Nephron (organoid): ENCODE measurements around the gene EFCAB8.

Experiments used
- H3K27ac Mint-ChIP-seq, 3 experiments: 2 replicates each; pipeline ENCODE4 v1.8.0; 2020; ENCODE audit warnings: mixed read lengths in 3 of 3, mild to moderate bottlenecking in 2 of 3, moderate library complexity in 1 of 3
- H3K27me3 Mint-ChIP-seq: 2 replicates; pipeline ENCODE4 v1.8.0; 2021; ENCODE audit warnings: low read depth, mild to moderate bottlenecking, moderate library complexity, mixed read lengths
- H3K36me3 Mint-ChIP-seq: 2 replicates; pipeline ENCODE4 v1.8.0; 2020; ENCODE audit warnings: low read depth, mixed read lengths
- H3K4me1 Mint-ChIP-seq: 2 replicates; pipeline ENCODE4 v1.8.0; 2020; ENCODE audit warnings: mixed read lengths
- H3K4me3 Mint-ChIP-seq, 3 experiments: 2 replicates each; pipeline ENCODE4 v1.8.0; 2020; ENCODE audit warnings: mild to moderate bottlenecking in 3 of 3, mixed read lengths in 3 of 3, moderate library complexity in 2 of 3
- H3K9me3 Mint-ChIP-seq: 2 replicates; pipeline ENCODE4 v1.8.0; 2020; ENCODE audit warnings: mixed read lengths
- CTCF ChIP-seq, 3 experiments: fragments of 200-600 bp; sonication (generic); IDR thresholded peaks; one replicate each; pipeline ENCODE4 v1.5.0; 2021; ENCODE audit warnings: antibody characterized with exemption in 3 of 3; ENCODE audit not compliant: unreplicated experiment in 3 of 3

The EFCAB8 gene

GRCh38 chr20:32820698-32821377, 37.9 kb upstream of the EFCAB8 start:
- Mint-ChIP-seq H3K36me3 (no peaks in the 10 kb centered on the region), H3K4me1 (peaks cover 39% of the 10 kb centered on the region), H3K9me3 (no peaks in the 10 kb centered on the region), H3K27me3 (peaks cover 3% of the 10 kb centered on the region), H3K4me3 (peak overlapping the region; percentile 75 to 94 (median 90)), H3K27ac (peak overlapping the region; percentile 77 to 89 (median 87))
- no peak for TF ChIP-seq CTCF (IDR thresholded peaks at IDR 0.05; ENCODE audit: unreplicated experiment in 3 of 3)

- Mint-ChIP-seq H3K4me1 (peaks cover 39% of the 10 kb centered on the region), H3K36me3 (peaks cover 4% of the 10 kb centered on the region), H3K27ac (peak overlapping the region in 1 of 3 experiments; percentile 13), H3K4me3 (peak overlapping the region; percentile 75 to 94 (median 90)), H3K27me3 (peaks cover 3% of the 10 kb centered on the region), H3K9me3 (no peaks in the 10 kb centered on the region)
- TF ChIP-seq CTCF (IDR thresholded peaks at IDR 0.05; ENCODE audit: unreplicated experiment in 3 of 3): no peak
These were observed 36.5 kb upstream of the EFCAB8 start for GRCh38 chr20:32822225-32822624.

DNA sequence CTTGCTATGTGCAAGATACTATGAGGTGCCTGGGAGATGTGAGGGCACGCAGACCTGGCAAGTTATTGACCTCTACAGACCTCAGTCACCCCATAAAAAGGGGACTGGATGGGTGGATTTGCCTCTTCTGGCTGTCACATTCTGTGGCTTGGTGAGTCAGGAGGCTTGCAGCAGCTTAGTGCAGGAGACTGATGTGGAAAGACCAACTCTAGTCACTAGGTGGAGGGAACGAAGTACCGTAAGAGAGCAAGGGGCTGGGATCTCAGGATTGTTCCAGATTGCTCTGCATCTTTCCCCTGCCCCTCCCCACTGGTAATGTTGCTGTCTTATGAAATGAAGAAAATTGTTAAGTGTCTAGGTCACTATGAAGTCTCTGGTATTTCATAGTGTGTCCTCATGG, 35.6 kb upstream of the EFCAB8 start:
- Mint-ChIP-seq H3K27ac (peak overlapping the region in 2 of 3 experiments; percentile 13 to 37), H3K36me3 (peaks cover 8% of the 10 kb centered on the region), H3K4me3 (peak overlapping the region in 2 of 3 experiments; percentile 75 to 94), H3K27me3 (no peaks in the 10 kb centered on the region), H3K4me1 (peaks cover 42% of the 10 kb centered on the region), H3K9me3 (no peaks in the 10 kb centered on the region)
- TF ChIP-seq CTCF (IDR thresholded peaks at IDR 0.05; ENCODE audit: unreplicated experiment in 3 of 3): no peak

- H3K27ac Mint-ChIP-seq: peak overlapping the region in 2 of 3 experiments; percentile 24 to 37
- no peak for TF ChIP-seq CTCF (IDR thresholded peaks at IDR 0.05; ENCODE audit: unreplicated experiment in 3 of 3)
- H3K4me3 Mint-ChIP-seq: peak overlapping the region in 1 of 3 experiments; percentile 9
- peaks cover 48% of the 10 kb centered on the region for H3K4me1 Mint-ChIP-seq
- peaks cover 16% of the 10 kb centered on the region for H3K36me3 Mint-ChIP-seq
- no peaks in the 10 kb centered on the region for H3K27me3 Mint-ChIP-seq
- no peaks in the 10 kb centered on the region for H3K9me3 Mint-ChIP-seq
These were observed 34.8 kb upstream of the EFCAB8 start for GRCh38 chr20:32823737-32824588.

- peak overlapping the region; percentile 2 to 83 (median 40) for H3K27ac Mint-ChIP-seq
- H3K36me3 Mint-ChIP-seq: peaks cover 48% of the 10 kb centered on the region
- no peak for TF ChIP-seq CTCF (IDR thresholded peaks at IDR 0.05; ENCODE audit: unreplicated experiment in 3 of 3)
- peak overlapping the region in 1 of 3 experiments; percentile 47 for H3K4me3 Mint-ChIP-seq
- peaks cover 43% of the 10 kb centered on the region for H3K4me1 Mint-ChIP-seq
- H3K27me3 Mint-ChIP-seq: no peaks in the 10 kb centered on the region
- no peaks in the 10 kb centered on the region for H3K9me3 Mint-ChIP-seq
These were observed 30.6 kb upstream of the EFCAB8 start for GRCh38 chr20:32828029-32828680.
